ENCODE data around the gene PIK3C2G. TPM values are rescaled to one million over a fixed set of nuclear protein-coding genes. Genes with fewer than 3 reads are reported as not detected.

Gene PIK3C2G, protein sequence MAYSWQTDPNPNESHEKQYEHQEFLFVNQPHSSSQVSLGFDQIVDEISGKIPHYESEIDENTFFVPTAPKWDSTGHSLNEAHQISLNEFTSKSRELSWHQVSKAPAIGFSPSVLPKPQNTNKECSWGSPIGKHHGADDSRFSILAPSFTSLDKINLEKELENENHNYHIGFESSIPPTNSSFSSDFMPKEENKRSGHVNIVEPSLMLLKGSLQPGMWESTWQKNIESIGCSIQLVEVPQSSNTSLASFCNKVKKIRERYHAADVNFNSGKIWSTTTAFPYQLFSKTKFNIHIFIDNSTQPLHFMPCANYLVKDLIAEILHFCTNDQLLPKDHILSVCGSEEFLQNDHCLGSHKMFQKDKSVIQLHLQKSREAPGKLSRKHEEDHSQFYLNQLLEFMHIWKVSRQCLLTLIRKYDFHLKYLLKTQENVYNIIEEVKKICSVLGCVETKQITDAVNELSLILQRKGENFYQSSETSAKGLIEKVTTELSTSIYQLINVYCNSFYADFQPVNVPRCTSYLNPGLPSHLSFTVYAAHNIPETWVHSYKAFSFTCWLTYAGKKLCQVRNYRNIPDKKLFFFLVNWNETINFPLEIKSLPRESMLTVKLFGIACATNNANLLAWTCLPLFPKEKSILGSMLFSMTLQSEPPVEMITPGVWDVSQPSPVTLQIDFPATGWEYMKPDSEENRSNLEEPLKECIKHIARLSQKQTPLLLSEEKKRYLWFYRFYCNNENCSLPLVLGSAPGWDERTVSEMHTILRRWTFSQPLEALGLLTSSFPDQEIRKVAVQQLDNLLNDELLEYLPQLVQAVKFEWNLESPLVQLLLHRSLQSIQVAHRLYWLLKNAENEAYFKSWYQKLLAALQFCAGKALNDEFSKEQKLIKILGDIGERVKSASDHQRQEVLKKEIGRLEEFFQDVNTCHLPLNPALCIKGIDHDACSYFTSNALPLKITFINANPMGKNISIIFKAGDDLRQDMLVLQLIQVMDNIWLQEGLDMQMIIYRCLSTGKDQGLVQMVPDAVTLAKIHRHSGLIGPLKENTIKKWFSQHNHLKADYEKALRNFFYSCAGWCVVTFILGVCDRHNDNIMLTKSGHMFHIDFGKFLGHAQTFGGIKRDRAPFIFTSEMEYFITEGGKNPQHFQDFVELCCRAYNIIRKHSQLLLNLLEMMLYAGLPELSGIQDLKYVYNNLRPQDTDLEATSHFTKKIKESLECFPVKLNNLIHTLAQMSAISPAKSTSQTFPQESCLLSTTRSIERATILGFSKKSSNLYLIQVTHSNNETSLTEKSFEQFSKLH (N-terminal part only)
- total RNA-seq, result under 1 TPM in 1 of 4 donors, not detected in 3; 0.30 TPM

DNA sequence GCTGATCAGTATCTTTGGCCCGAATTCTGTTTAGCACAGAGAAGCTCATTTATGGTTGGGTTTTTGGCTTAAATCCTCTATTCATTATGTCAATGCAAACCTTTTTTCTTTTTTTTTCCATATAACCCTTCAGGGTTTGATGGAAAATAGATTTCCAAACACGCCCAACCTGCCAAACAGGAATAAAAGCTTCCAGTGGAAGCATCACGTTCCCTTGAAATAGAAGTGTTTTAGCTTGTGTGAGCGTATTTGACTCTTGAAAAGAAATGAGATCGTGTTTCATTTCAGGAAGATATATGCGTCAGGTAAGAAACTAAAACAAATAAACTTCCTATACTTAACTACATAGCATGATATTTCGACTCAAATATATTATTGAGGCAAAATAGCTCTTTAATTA lies at the start of gene PIK3C2G:
Gene PIK3C2G, plus strand, starts transcription at position 246 of the 400 bp plus-strand sequence. CDS start 20,564 bp downstream, outside the sequence.
- DNase-seq (ENCODE audit: low spot score in 2 of 2), result no peak
- H3K4me3 ChIP-seq, result no peak within 1 kb of the TSS
- TF ChIP-seq EP300 (IDR thresholded peaks at IDR 0.05) (no peak), CTCF (IDR thresholded peaks at IDR 0.05) (no peak), POLR2A (IDR thresholded peaks at IDR 0.05) (no peak)
- H3K9me3 ChIP-seq, result no peaks in the 10 kb centered on the region
- H3K27me3 ChIP-seq, result no peaks in the 10 kb centered on the region
- H3K4me1 ChIP-seq, result no peaks in the 10 kb centered on the region
- 87 to 93% methylated on average over 7 of the region's 7 CpGs for WGBS, 2 donors
- no peaks in the 10 kb centered on the region for H3K36me3 ChIP-seq
- no peak within 1 kb of the TSS for H3K27ac ChIP-seq

DNA sequence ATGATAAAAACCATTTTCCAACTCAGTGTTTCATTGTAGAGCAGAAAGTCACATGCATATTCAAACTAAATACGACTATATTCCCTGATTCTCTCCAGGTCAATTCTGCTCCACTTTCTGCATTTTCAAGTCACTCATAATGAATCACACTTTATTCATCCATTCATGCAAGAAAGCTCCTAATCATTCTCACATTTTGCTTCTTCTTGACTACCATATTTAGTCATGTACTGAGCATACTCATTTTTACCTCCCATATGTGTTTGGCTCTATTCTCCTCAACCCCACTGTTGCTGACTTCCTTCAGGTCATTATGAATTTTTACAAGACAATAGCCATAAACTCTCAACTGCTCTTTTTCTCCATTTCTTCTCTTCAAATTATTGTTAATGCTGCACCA lies 43.4 kb upstream of the PIK3C2G start:
- Histone ChIP-seq H3K27ac (no peak overlapping the region), H3K9me3 (no peaks in the 10 kb centered on the region), H3K4me1 (no peaks in the 10 kb centered on the region), H3K36me3 (no peaks in the 10 kb centered on the region), H3K4me3 (no peak overlapping the region), H3K27me3 (no peaks in the 10 kb centered on the region)
- TF ChIP-seq EP300 (IDR thresholded peaks at IDR 0.05), result no peak
- no peak for TF ChIP-seq CTCF (IDR thresholded peaks at IDR 0.05)
- TF ChIP-seq POLR2A (IDR thresholded peaks at IDR 0.05), result no peak
- DNase-seq (ENCODE audit: low spot score in 2 of 2), result no peak
- 86 to 89% methylated on average over 1 of the region's 1 CpG for WGBS, 2 donors

DNA sequence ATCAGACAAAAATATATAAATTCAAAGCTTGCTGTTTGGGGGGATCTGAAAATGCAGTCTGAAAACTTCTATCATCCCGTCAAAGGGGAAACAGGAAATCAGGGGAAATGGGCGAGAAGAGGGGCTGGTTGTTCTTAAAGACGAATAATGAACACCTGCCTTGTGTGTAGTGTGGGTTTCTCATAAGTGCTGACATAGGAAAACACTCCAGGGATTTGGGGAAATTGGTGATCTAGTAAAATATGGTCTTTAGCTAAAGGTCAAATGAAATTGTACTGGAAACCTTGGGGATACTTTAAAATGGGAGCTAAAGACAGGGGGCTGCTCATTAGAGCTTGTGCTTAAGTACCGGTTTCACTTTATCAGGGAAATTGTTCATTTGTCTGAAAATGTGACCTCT lies 39.6 kb upstream of the PIK3C2G start:
- WGBS, 2 donors, result 53 to 62% methylated on average over 4 of the region's 4 CpGs
- no peaks in the 10 kb centered on the region for H3K9me3 ChIP-seq
- no peak overlapping the region for H3K27ac ChIP-seq
- H3K4me3 ChIP-seq, result no peak overlapping the region
- H3K27me3 ChIP-seq, result no peaks in the 10 kb centered on the region
- TF ChIP-seq CTCF (IDR thresholded peaks at IDR 0.05) (no peak), EP300 (IDR thresholded peaks at IDR 0.05) (no peak), POLR2A (IDR thresholded peaks at IDR 0.05) (no peak)
- H3K4me1 ChIP-seq, result no peaks in the 10 kb centered on the region
- no peak for DNase-seq (ENCODE audit: low spot score in 2 of 2)
- H3K36me3 ChIP-seq, result no peaks in the 10 kb centered on the region

GRCh38 chr12:18222699-18223098 lies 38.6 kb upstream of the PIK3C2G start:
- TF ChIP-seq EP300 (IDR thresholded peaks at IDR 0.05) (no peak), POLR2A (IDR thresholded peaks at IDR 0.05) (no peak), CTCF (IDR thresholded peaks at IDR 0.05) (no peak)
- H3K4me3 ChIP-seq, result no peak overlapping the region
- H3K27ac ChIP-seq, result no peak overlapping the region
- no peaks in the 10 kb centered on the region for H3K4me1 ChIP-seq
- no peak for DNase-seq (ENCODE audit: low spot score in 2 of 2)
- no peaks in the 10 kb centered on the region for H3K36me3 ChIP-seq
- WGBS, 2 donors, result 97 to 98% methylated on average over 1 of the region's 1 CpG
- H3K9me3 ChIP-seq, result no peaks in the 10 kb centered on the region
- H3K27me3 ChIP-seq, result no peaks in the 10 kb centered on the region

Measured in tibial nerve (tissue), 4 donors.